SK-N-MC (cell line): ENCODE measurements around the gene GLG1.

Experiments used
- DNase-seq: peaks from one replicate; pipeline ENCODE4 v3.0.0-alpha.2; 2011; ENCODE audit warnings: low read depth, low spot score
- H3K27ac ChIP-seq: fragments of 200-600 bp; sonication (generic); 2 replicates; pipeline ENCODE4 v1.5.1; 2016; ENCODE audit warnings: mixed run types
- H3K36me3 ChIP-seq: fragments of 200-600 bp; sonication (generic); 2 replicates; pipeline ENCODE4 v1.6.1; 2017; ENCODE audit warnings: antibody characterized with exemption, low read length, mixed read lengths; ENCODE audit not compliant: insufficient read depth
- H3K4me3 ChIP-seq: fragments of 200-600 bp; sonication (generic); 2 replicates; pipeline ENCODE4 v1.5.1; 2016
- H3K9ac ChIP-seq: fragments of 200-600 bp; sonication (generic); 2 replicates; pipeline ENCODE4 v1.8.0; 2017; ENCODE audit warnings: mixed run types, mixed read lengths; ENCODE audit not compliant: insufficient read length
- H3K9me3 ChIP-seq: fragments of 200-600 bp; sonication (generic); 2 replicates; pipeline ENCODE4 v1.6.1; 2017; ENCODE audit warnings: low read depth, mild to moderate bottlenecking, antibody characterized with exemption, low read length, moderate library complexity, mixed read lengths
- EZH2 ChIP-seq: fragments of 200-600 bp; sonication (generic); IDR thresholded peaks from one replicate; pipeline ENCODE4 v1.6.1; 2017; ENCODE audit warnings: antibody characterized with exemption
- FOXP2 ChIP-seq: optimal IDR thresholded peaks from 2 replicates; pipeline ENCODE3; 2011; ENCODE audit warnings: mild to moderate bottlenecking, moderate library complexity; ENCODE audit not compliant: insufficient read depth; ENCODE audit errors: extremely low read length, control extremely low read depth
- POLR2AphosphoS5 ChIP-seq: IDR thresholded peaks from 2 replicates; pipeline ENCODE4 v1.6.1; 2012; ENCODE audit warnings: mild to moderate bottlenecking, low read depth, low read length, borderline replicate concordance

The GLG1 gene

GRCh38 chr16:74637742-74638453, 31.0 kb upstream of the GLG1 start:
- H3K9ac ChIP-seq, result no peak overlapping the region
- H3K27ac ChIP-seq, result 0 out of 2 replicates have a peak overlapping the region, but pooled peaks have one; percentile 1
- peaks cover 55% of the 10 kb centered on the region for H3K36me3 ChIP-seq
- TF ChIP-seq EZH2 (no peak), FOXP2 (no peak), POLR2AphosphoS5 (no peak)
- no peaks in the 10 kb centered on the region for H3K9me3 ChIP-seq
- DNase-seq, result no peak
- H3K4me3 ChIP-seq, result no peak overlapping the region

DNA sequence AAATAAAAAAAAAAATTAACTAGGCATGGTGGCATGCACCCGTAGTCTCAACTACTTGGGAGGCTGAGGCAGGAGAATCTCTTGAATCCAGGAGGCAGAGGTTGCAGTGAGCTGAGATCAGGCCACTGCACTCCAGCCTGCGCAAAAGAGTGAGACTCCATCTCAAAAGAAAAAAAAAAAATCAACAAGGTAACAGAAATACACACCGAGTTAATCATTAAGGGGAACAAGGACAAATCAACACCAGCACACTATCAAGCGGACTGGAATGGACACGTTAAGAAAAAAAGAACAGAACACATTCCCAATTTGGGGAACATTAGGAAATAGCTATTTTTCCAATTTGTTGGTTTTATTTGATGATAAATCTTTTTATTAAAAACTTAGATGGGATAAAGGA, 28.4 kb upstream of the GLG1 start:
- Histone ChIP-seq H3K27ac (no peak overlapping the region), H3K9ac (no peak overlapping the region), H3K4me3 (no peak overlapping the region), H3K9me3 (no peaks in the 10 kb centered on the region), H3K36me3 (peaks cover 66% of the 10 kb centered on the region)
- no peak for TF ChIP-seq EZH2
- TF ChIP-seq FOXP2, result no peak
- no peak for TF ChIP-seq POLR2AphosphoS5
- DNase-seq, result no peak

GRCh38 chr16:74633686-74634085, 26.8 kb upstream of the GLG1 start:
- no peak overlapping the region for H3K4me3 ChIP-seq
- TF ChIP-seq POLR2AphosphoS5 (no peak), EZH2 (no peak), FOXP2 (no peak)
- peaks cover 71% of the 10 kb centered on the region for H3K36me3 ChIP-seq
- DNase-seq, result no peak
- H3K9ac ChIP-seq, result no peak overlapping the region
- no peaks in the 10 kb centered on the region for H3K9me3 ChIP-seq
- no peak overlapping the region for H3K27ac ChIP-seq

- Histone ChIP-seq H3K9me3 (no peaks in the 10 kb centered on the region), H3K27ac (peak overlapping the region; percentile 75), H3K9ac (no peak overlapping the region), H3K4me3 (no peak overlapping the region), H3K36me3 (peaks cover 83% of the 10 kb centered on the region)
- no peak for DNase-seq
- TF ChIP-seq FOXP2 (no peak), POLR2AphosphoS5 (no peak)
Observed at GRCh38 chr16:74627506-74628220, 20.7 kb upstream of the GLG1 start.

GRCh38 chr16:74626741-74627416, 20.0 kb upstream of the GLG1 start:
- TF ChIP-seq EZH2 (no peak), POLR2AphosphoS5 (no peak), FOXP2 (no peak)
- H3K4me3 ChIP-seq, result no peak overlapping the region
- H3K36me3 ChIP-seq, result peaks cover 86% of the 10 kb centered on the region
- H3K9ac ChIP-seq, result no peak overlapping the region
- no peaks in the 10 kb centered on the region for H3K9me3 ChIP-seq
- DNase-seq, result no peak
- peak overlapping the region; percentile 75 for H3K27ac ChIP-seq

- no peaks in the 10 kb centered on the region for H3K9me3 ChIP-seq
- TF ChIP-seq EZH2 (no peak), POLR2AphosphoS5 (no peak), FOXP2 (no peak)
- H3K4me3 ChIP-seq, result no peak overlapping the region
- DNase-seq, result no peak
- no peak overlapping the region for H3K9ac ChIP-seq
- H3K27ac ChIP-seq, result peak overlapping the region; percentile 75
- H3K36me3 ChIP-seq, result peaks cover 81% of the 10 kb centered on the region
Observed at GRCh38 chr16:74625500-74626350, 18.8 kb upstream of the GLG1 start.

GRCh38 chr16:74623839-74624235, 16.9 kb upstream of the GLG1 start:
- Histone ChIP-seq H3K9me3 (no peaks in the 10 kb centered on the region), H3K4me3 (no peak overlapping the region), H3K36me3 (peaks cover 67% of the 10 kb centered on the region), H3K27ac (peak overlapping the region; percentile 31; the same call in 1 of the 2 replicates), H3K9ac (no peak overlapping the region)
- no peak for DNase-seq
- no peak for TF ChIP-seq FOXP2
- TF ChIP-seq EZH2, result no peak
- TF ChIP-seq POLR2AphosphoS5, result no peak

GRCh38 chr16:74623214-74623838, 16.4 kb upstream of the GLG1 start:
- DNase-seq, result no peak
- no peaks in the 10 kb centered on the region for H3K9me3 ChIP-seq
- no peak overlapping the region for H3K4me3 ChIP-seq
- no peak overlapping the region for H3K9ac ChIP-seq
- TF ChIP-seq EZH2 (no peak), FOXP2 (no peak), POLR2AphosphoS5 (no peak)
- H3K36me3 ChIP-seq, result peaks cover 64% of the 10 kb centered on the region
- peak overlapping the region; percentile 80 for H3K27ac ChIP-seq
